ENCODE data around the gene TRPV6. TPM values are rescaled to one million over a fixed set of nuclear protein-coding genes. Genes with fewer than 3 reads are reported as not detected.

The TRPV6 gene
- total and polyA plus RNA-seq, 4 experiments from 2014 or later, result 0.09 TPM; not detected in 3

- intact Hi-C loops (cut with micrococcal nuclease), result no loop called here
- H3K27me3 Mint-ChIP-seq, result peaks cover 8 to 11% of the 10 kb centered on the region in 2 donors
- peaks cover 0 to 1% (median 0%) of the 10 kb centered on the region in 4 donors for H3K4me1 Mint-ChIP-seq
- H3K27ac Mint-ChIP-seq, result no peak overlapping the region
- H3K36me3 Mint-ChIP-seq, result no peaks in the 10 kb centered on the region
- no peak overlapping the region for H3K27ac ChIP-seq (ENCODE audit: low read depth, low read length)
- peaks cover 0 to 2% (median 0%) of the 10 kb centered on the region in 8 donors for H3K9me3 Mint-ChIP-seq
- H3K9me3 ChIP-seq (ENCODE audit: control insufficient read depth in 1 of 2, low read length in 2 of 2), result no peaks in the 10 kb centered on the region
- ChIA-PET POLR2A (ENCODE audit: partially characterized antibody) (no interaction called here), CTCF (ENCODE audit: partially characterized antibody) (no interaction called here)
- H3K4me3 Mint-ChIP-seq, result peak overlapping the region in 1 of 8 donors; percentile 5
- H3K36me3 ChIP-seq (ENCODE audit: insufficient read depth, low read length), result no peaks in the 10 kb centered on the region
- no peaks in the 10 kb centered on the region for H3K27me3 ChIP-seq (ENCODE audit: insufficient read depth, low read length)
- H3K4me1 ChIP-seq (ENCODE audit: insufficient read depth, low read length), result no peaks in the 10 kb centered on the region
- no peak overlapping the region for H3K4me3 ChIP-seq (ENCODE audit: low read length in 2 of 2)
- DNase-seq, result no peak
Measured at GRCh38 chr7:142890874-142891485, 5.4 kb upstream of the TRPV6 start.

DNA sequence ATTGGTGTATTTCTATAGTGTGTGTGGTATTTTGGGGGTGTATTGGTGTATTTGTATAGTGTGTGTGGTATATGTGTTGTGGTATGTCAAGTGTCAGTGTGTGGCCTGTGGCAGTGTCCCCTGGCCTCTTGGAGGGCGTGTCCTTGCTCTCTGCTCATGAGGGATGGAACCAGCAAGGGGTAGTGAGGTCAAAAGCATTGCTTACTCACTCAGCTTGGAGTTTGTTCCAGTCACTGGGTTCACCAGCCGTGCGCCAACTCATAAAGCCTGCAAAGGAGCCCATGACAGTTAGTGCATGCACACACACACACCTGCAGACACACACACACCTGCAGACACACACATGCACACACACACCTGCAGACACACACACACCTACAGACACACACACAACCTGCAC is 4.3 kb upstream of the TRPV6 start:
- ChIA-PET CTCF (ENCODE audit: partially characterized antibody) (no interaction called here), POLR2A (ENCODE audit: partially characterized antibody) (no interaction called here)

GRCh38 chr7:142887282-142888015 is 1.9 kb upstream of the TRPV6 start:
- CTCF ChIA-PET (ENCODE audit: partially characterized antibody), result interaction anchor here (1.4 kb wide), 1 partner anchor 14 kb away, joined by 3 read pairs; no protein-coding TSS in a partner anchor
- Mint-ChIP-seq H3K4me1 (peaks cover 0 to 1% (median 0%) of the 10 kb centered on the region in 4 donors), H3K27me3 (peaks cover 8 to 11% of the 10 kb centered on the region in 2 donors), H3K27ac (peak overlapping the region in 1 of 7 donors; percentile 38), H3K9me3 (no peaks in the 10 kb centered on the region), H3K36me3 (no peaks in the 10 kb centered on the region), H3K4me3 (no peak overlapping the region)
- intact Hi-C loops (cut with micrococcal nuclease), result no loop called here
- Histone ChIP-seq H3K27me3 (ENCODE audit: insufficient read depth, low read length) (no peaks in the 10 kb centered on the region), H3K4me3 (ENCODE audit: low read length in 2 of 2) (no peak overlapping the region), H3K4me1 (ENCODE audit: insufficient read depth, low read length) (no peaks in the 10 kb centered on the region), H3K36me3 (ENCODE audit: insufficient read depth, low read length) (no peaks in the 10 kb centered on the region), H3K27ac (ENCODE audit: low read depth, low read length) (no peak overlapping the region), H3K9me3 (ENCODE audit: control insufficient read depth in 1 of 2, low read length in 2 of 2) (no peaks in the 10 kb centered on the region)
- no peak for DNase-seq
- POLR2A ChIA-PET (ENCODE audit: partially characterized antibody), result no interaction called here

More for the DNA sequence above, 4.3 kb upstream of the TRPV6 start:
- H3K36me3 ChIP-seq (ENCODE audit: insufficient read depth, low read length), result no peaks in the 10 kb centered on the region
- H3K27me3 Mint-ChIP-seq, result peaks cover 8 to 11% of the 10 kb centered on the region in 2 donors
- H3K4me3 ChIP-seq (ENCODE audit: low read length in 2 of 2), result no peak overlapping the region
- H3K27ac ChIP-seq (ENCODE audit: low read depth, low read length), result no peak overlapping the region
- no peak for DNase-seq
- no peaks in the 10 kb centered on the region for H3K36me3 Mint-ChIP-seq
- H3K4me3 Mint-ChIP-seq, result no peak overlapping the region
- intact Hi-C loops (cut with micrococcal nuclease), result no loop called here
- H3K4me1 Mint-ChIP-seq, result peaks cover 0 to 1% (median 0%) of the 10 kb centered on the region in 4 donors
- peaks cover 0 to 2% (median 0%) of the 10 kb centered on the region in 8 donors for H3K9me3 Mint-ChIP-seq
- no peaks in the 10 kb centered on the region for H3K4me1 ChIP-seq (ENCODE audit: insufficient read depth, low read length)
- no peak overlapping the region for H3K27ac Mint-ChIP-seq
- H3K27me3 ChIP-seq (ENCODE audit: insufficient read depth, low read length), result no peaks in the 10 kb centered on the region
- H3K9me3 ChIP-seq (ENCODE audit: control insufficient read depth in 1 of 2, low read length in 2 of 2), result no peaks in the 10 kb centered on the region

DNA sequence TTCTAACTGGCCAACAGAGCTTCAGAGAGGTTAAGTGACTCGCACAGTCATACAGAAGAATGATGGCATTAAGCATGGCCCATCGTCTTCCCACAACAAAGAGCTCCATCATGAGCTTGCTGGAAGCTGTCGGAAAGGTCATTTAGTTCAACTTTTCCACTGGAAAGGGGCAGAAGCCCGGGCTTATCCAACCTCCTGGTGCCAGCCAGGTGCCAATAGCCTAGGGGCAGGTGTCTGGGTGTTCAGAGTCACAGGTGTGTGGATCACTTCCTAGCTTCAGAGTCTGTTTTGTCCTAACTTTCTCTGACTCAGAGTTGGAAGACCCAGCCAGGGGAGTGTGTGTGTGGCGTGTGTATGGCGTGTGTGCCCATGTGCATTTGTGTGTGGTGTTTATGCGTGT is 1.3 kb upstream of the TRPV6 start:
- ChIA-PET POLR2A (ENCODE audit: partially characterized antibody) (no interaction called here), CTCF (ENCODE audit: partially characterized antibody) (interaction anchor here (1.4 kb wide), 1 partner anchor 14 kb away, joined by 3 read pairs; no protein-coding TSS in a partner anchor)
- H3K27me3 Mint-ChIP-seq, result peaks cover 8 to 11% of the 10 kb centered on the region in 2 donors
- Histone ChIP-seq H3K27ac (ENCODE audit: low read depth, low read length) (no peak overlapping the region), H3K36me3 (ENCODE audit: insufficient read depth, low read length) (no peaks in the 10 kb centered on the region), H3K27me3 (ENCODE audit: insufficient read depth, low read length) (no peaks in the 10 kb centered on the region), H3K4me1 (ENCODE audit: insufficient read depth, low read length) (no peaks in the 10 kb centered on the region), H3K9me3 (ENCODE audit: control insufficient read depth in 1 of 2, low read length in 2 of 2) (no peaks in the 10 kb centered on the region), H3K4me3 (ENCODE audit: low read length in 2 of 2) (no peak overlapping the region)
- H3K4me3 Mint-ChIP-seq, result no peak overlapping the region
- DNase-seq, result no peak
- H3K36me3 Mint-ChIP-seq, result no peaks in the 10 kb centered on the region
- peaks cover 0 to 1% (median 0%) of the 10 kb centered on the region in 4 donors for H3K4me1 Mint-ChIP-seq
- intact Hi-C loops (cut with micrococcal nuclease), result no loop called here
- H3K27ac Mint-ChIP-seq, result peak overlapping the region in 1 of 7 donors; percentile 11
- no peaks in the 10 kb centered on the region for H3K9me3 Mint-ChIP-seq

DNA sequence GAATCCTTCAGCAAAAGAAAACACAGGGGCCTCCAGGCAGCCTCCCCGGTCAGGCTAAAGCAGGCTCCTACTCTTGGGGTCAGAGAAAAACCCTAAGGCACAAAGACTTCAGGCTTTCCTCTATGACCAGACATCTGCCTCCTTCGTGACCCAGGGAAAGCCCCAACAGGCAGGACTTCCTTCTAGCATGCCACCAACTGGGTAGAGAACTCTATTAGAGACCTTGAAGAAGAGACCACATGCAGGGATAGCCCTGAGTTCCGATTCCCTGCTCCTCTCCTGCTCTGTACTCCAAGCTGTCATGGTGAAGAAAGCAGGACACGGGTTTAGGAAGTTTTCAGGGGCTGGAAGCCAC is 1.3 kb downstream of the TRPV6 start:
- no peak overlapping the region for H3K4me3 ChIP-seq (ENCODE audit: low read length in 2 of 2)
- H3K27me3 Mint-ChIP-seq, result peaks cover 6 to 11% of the 10 kb centered on the region in 2 donors
- ChIA-PET CTCF (ENCODE audit: partially characterized antibody) (no interaction called here), POLR2A (ENCODE audit: partially characterized antibody) (no interaction called here)
- no peak overlapping the region for H3K27ac ChIP-seq (ENCODE audit: low read depth, low read length)
- no peaks in the 10 kb centered on the region for H3K4me1 ChIP-seq (ENCODE audit: insufficient read depth, low read length)
- no peaks in the 10 kb centered on the region for H3K9me3 ChIP-seq (ENCODE audit: control insufficient read depth in 1 of 2, low read length in 2 of 2)
- H3K36me3 Mint-ChIP-seq, result no peaks in the 10 kb centered on the region
- no peaks in the 10 kb centered on the region for H3K36me3 ChIP-seq (ENCODE audit: insufficient read depth, low read length)
- H3K4me1 Mint-ChIP-seq, result peaks cover 0 to 4% (median 0%) of the 10 kb centered on the region in 4 donors
- intact Hi-C loops (cut with micrococcal nuclease), result no loop called here
- no peak overlapping the region for H3K27ac Mint-ChIP-seq
- H3K4me3 Mint-ChIP-seq, result no peak overlapping the region
- H3K9me3 Mint-ChIP-seq, result no peaks in the 10 kb centered on the region
- no peak for DNase-seq
- H3K27me3 ChIP-seq (ENCODE audit: insufficient read depth, low read length), result no peaks in the 10 kb centered on the region

GRCh38 chr7:142883571-142884285 is 1.8 kb downstream of the TRPV6 start:
- no peak for DNase-seq
- Mint-ChIP-seq H3K36me3 (no peaks in the 10 kb centered on the region), H3K4me3 (no peak overlapping the region), H3K9me3 (no peaks in the 10 kb centered on the region), H3K27me3 (peaks cover 7 to 11% of the 10 kb centered on the region in 2 donors), H3K4me1 (peaks cover 0 to 4% (median 0%) of the 10 kb centered on the region in 4 donors), H3K27ac (no peak overlapping the region)
- no peaks in the 10 kb centered on the region for H3K4me1 ChIP-seq (ENCODE audit: insufficient read depth, low read length)
- H3K27ac ChIP-seq (ENCODE audit: low read depth, low read length), result no peak overlapping the region
- no peak overlapping the region for H3K4me3 ChIP-seq (ENCODE audit: low read length in 2 of 2)
- intact Hi-C loops (cut with micrococcal nuclease), result no loop called here
- H3K9me3 ChIP-seq (ENCODE audit: control insufficient read depth in 1 of 2, low read length in 2 of 2), result no peaks in the 10 kb centered on the region
- POLR2A ChIA-PET (ENCODE audit: partially characterized antibody), result no interaction called here
- H3K36me3 ChIP-seq (ENCODE audit: insufficient read depth, low read length), result no peaks in the 10 kb centered on the region
- CTCF ChIA-PET (ENCODE audit: partially characterized antibody), result interaction anchor here (0.6 to 1.9 kb wide), 2 partner anchors 18 to 120 kb away, joined by 3 to 4 read pairs; no protein-coding TSS in a partner anchor
- no peaks in the 10 kb centered on the region for H3K27me3 ChIP-seq (ENCODE audit: insufficient read depth, low read length)

GRCh38 chr7:142883145-142883544 is 2.4 kb downstream of the TRPV6 start:
- Histone ChIP-seq H3K4me3 (ENCODE audit: low read length in 2 of 2) (no peak overlapping the region), H3K4me1 (ENCODE audit: insufficient read depth, low read length) (no peaks in the 10 kb centered on the region), H3K27me3 (ENCODE audit: insufficient read depth, low read length) (no peaks in the 10 kb centered on the region), H3K9me3 (ENCODE audit: control insufficient read depth in 1 of 2, low read length in 2 of 2) (no peaks in the 10 kb centered on the region), H3K36me3 (ENCODE audit: insufficient read depth, low read length) (no peaks in the 10 kb centered on the region), H3K27ac (ENCODE audit: low read depth, low read length) (no peak overlapping the region)
- H3K4me3 Mint-ChIP-seq, result no peak overlapping the region
- no peak overlapping the region for H3K27ac Mint-ChIP-seq
- H3K27me3 Mint-ChIP-seq, result peaks cover 7 to 11% of the 10 kb centered on the region in 2 donors
- peaks cover 0 to 4% (median 0%) of the 10 kb centered on the region in 4 donors for H3K4me1 Mint-ChIP-seq
- H3K9me3 Mint-ChIP-seq, result no peaks in the 10 kb centered on the region
- ChIA-PET CTCF (ENCODE audit: partially characterized antibody) (interaction anchor here (0.6 to 3.9 kb wide), 3 partner anchors 17 to 121 kb away, joined by 3 to 14 read pairs (median 4); partner anchors contain the start of gene EPHB6), POLR2A (ENCODE audit: partially characterized antibody) (no interaction called here)
- no peak for DNase-seq
- intact Hi-C loops (cut with micrococcal nuclease), result no loop called here
- no peaks in the 10 kb centered on the region for H3K36me3 Mint-ChIP-seq
